Esophagus muscularis mucosa (tissue), 3 donors: ENCODE results near the gene SSTR4.

ENCODE experiments used
- CTCF ChIP-seq, 3 experiments: fragments of 200-600 bp in 2 of 3; fragments of 450-650 bp in 1 of 3; sonication (generic) in 2 of 3; IDR thresholded peaks; one replicate each; pipeline ENCODE4 v1.5.1; 2017 to 2019; ENCODE audit warnings: antibody characterized with exemption in 3 of 3, mild to moderate bottlenecking in 2 of 3, moderate library complexity in 1 of 3
- POLR2AphosphoS5 ChIP-seq, 2 donors: sonication (generic); formaldehyde crosslinking; IDR thresholded peaks; one replicate each; pipeline ENCODE4 v1.6.1; 2017; ENCODE audit warnings: antibody characterized with exemption in 2 of 2

- TF ChIP-seq CTCF (IDR thresholded peaks at IDR 0.05) (no peak), POLR2AphosphoS5 (IDR thresholded peaks at IDR 0.05) (no peak)
Observed at GRCh38 chr20:23013429-23013828, 21.7 kb upstream of the SSTR4 start.
